Activated CD4-positive, alpha-beta T cell treated with anti-CD3 and anti-CD28 coated beads, Interleukin-2, amount 50 U/mL, for 4 hours (primary cell): ENCODE measurements around the gene GALNT18.

Source experiments
- DNase-seq, 2 experiments: peaks; one replicate each; pipeline ENCODE4 v3.0.0-alpha.2; 2020

Gene GALNT18

GRCh38 chr11:11292839-11293238, 329.0 kb downstream of the GALNT18 start:
- no peak for DNase-seq

- no peak for DNase-seq
Measured at GRCh38 chr11:11291041-11292015, 330.5 kb downstream of the GALNT18 start.

DNA sequence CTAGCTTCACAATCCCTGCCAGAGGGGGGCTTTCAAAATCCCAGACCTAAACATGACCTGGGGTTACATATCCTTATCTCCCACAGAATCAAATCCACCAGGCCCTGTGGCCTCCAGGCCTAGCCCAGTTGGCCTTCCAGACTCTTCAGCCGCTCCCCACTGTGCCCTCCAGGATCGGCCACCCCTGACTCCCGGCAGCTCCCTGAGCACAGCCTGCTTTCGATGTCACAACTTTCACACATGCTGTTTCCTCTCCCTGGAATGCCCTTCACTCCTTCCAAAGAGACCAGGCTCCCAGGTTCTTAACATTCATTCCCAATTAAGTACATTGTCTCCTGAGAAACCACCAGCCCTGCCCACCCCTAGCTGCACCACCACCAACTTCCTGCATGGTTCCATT, 331.5 kb downstream of the GALNT18 start:
- DNase-seq = no peak

DNA sequence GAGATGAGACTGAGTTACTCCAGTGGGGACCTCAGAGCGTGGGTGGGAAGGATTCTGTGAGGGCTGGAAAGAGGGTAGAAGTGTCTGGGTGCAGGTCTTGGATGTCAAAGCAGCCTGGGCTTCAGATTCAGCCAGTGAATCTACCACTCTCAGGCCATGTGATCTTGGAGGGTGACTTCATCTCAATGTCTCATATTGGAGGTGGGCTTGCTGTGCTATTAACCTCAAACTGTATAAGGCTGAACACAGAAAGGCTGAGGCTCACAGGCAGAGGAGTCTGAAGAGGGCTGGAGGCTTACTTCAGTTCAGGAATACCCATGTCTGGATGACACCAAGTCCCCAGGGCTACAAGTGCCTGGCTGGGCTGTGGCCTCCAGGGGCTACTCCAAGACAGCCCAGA, 332.1 kb downstream of the GALNT18 start:
- DNase-seq = no peak

DNA sequence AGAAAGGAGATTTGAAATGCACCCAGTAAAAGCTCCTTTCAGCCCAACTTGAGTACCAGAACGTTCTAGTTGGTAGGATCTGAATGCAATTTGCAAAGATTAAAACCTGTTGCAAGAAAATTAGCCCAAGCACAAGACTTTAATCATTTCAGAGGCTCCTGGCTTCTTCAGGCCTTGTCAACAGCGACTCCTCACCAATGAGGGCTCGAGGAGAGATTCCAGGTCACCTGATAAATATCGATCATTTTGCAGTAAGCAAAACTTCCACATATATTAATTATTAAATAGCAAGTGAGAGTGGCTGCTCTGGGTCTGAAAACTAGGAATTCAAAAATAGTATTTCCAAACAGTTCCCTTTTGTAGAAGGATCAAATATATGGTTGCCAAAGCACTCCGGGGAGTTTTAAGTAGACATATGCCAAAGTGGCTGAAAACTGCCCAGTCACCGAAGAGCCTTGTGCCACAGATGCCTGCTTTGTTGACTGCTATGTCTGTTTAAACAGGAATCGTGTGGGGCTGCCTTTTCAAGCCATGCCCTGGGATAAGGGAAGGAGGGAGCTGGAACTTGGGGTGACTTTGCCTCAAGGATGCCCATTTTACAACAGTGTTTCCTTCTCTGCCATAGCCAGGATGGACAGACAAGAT, 332.7 kb downstream of the GALNT18 start:
- no peak for DNase-seq

GRCh38 chr11:11284481-11284880, 337.3 kb downstream of the GALNT18 start:
- DNase-seq = no peak

GRCh38 chr11:11281626-11282025, 340.2 kb downstream of the GALNT18 start:
- no peak for DNase-seq

- no peak for DNase-seq
Measured at GRCh38 chr11:11280826-11281225, 341.0 kb downstream of the GALNT18 start.

DNA sequence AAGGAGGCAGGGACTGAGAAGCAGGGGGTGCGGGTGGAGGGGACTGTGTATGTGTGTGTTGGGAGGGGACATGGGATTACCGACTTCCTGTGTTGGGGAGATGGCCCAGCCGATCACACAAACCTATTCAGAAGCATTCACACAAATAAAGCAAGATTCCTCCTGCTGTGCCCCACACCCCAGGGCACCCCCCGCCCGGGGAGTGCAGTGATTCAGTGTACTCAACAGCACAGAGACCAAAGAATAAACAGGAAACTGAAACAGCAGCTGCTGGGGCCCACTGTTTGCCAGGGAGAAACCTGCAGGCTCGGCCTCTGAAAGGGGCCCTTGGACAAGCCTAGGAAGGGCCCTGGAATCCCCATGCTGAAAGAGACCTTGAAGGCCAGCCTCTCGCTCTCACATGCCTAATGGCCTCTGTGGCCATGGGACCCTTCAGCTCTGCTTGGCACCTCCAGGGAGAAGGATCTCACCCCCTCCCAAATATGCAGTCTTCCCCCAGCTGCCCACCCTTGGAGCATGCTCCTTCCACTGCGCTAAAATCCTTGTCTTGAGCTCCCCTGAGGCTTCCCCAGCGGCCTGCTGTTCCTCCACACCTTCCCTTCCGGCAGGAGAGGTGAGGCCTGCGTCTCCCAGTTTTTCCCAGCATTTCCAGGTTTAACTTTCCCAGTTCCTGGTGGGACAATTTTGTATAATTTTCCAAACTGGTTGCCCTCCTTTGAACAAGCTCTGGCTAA, 341.7 kb downstream of the GALNT18 start:
- no peak for DNase-seq

GRCh38 chr11:11272254-11272653, 349.6 kb downstream of the GALNT18 start:
- DNase-seq = no peak

- no peak for DNase-seq
Measured at GRCh38 chr11:11270236-11270775, 351.5 kb downstream of the GALNT18 start.

DNA sequence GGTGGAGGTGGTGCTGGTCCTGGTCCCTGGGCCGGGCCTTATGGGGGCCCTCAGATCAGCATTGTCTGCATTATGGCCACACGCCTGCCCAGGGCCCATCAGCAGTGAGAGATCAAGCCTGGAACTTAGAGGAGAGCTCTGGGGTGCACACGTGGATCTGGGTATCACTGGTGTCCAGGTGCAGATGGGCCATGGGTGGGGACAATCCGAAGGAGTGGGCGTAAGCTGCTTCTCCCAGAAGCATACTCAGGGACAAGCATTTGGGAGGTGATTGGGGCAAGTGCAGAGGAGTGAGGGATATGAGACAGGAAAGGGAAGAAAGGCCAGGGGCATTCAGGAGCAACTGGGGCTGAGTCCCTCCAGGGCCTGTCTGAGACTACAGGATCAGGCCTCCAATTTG, 353.1 kb downstream of the GALNT18 start:
- no peak for DNase-seq

DNA sequence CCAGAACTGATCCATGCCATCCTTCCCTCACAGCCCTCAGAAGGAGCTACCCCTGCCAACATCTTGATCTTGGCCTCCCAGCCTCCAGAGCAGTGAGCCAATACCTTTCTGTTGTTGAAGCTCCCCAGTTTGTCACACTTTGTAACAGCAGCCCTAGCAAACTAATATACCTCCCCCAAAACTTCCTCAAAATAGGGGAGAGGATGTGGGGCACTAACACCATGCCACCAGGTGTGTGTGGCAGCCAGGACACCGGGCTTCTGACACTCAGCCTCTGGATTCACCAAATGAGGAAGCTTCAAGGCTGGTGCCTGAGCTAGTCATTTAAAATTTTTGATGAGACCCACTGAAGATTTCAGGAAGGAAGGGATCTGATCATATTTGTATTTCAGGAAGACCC, 353.7 kb downstream of the GALNT18 start:
- no peak for DNase-seq

- no peak for DNase-seq
Measured at GRCh38 chr11:11267312-11267711, 354.5 kb downstream of the GALNT18 start.

DNA sequence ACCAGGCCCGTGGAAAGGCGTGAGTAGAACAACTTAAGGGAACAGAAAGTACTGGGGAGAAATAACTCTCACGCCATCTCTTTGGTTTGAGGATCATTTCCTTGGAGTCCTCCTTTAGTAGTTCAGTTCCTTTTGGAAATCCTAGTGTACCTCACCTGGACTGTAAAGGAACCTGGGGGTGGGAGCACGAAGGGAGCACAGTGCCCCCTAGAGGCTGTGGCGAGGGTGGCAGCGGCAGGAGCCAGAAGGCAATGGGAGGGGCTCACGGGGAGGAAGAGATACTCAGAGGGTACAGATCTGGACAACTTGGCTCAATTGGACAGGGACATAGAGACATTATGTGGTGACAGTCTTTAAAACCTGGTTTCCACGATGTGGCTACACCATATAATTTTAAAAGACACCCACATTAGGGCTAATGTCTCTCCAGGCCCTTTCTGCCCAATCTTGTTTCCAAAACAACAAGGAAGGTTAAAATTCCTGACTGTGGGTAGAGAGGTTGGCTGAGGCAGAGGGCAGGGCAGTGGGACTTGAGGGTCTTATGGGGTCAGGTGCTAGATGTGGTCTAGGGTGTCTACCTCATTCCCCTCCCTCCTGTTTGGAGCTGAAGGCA, 355.7 kb downstream of the GALNT18 start:
- DNase-seq = peak; percentile 37 to 47

DNA sequence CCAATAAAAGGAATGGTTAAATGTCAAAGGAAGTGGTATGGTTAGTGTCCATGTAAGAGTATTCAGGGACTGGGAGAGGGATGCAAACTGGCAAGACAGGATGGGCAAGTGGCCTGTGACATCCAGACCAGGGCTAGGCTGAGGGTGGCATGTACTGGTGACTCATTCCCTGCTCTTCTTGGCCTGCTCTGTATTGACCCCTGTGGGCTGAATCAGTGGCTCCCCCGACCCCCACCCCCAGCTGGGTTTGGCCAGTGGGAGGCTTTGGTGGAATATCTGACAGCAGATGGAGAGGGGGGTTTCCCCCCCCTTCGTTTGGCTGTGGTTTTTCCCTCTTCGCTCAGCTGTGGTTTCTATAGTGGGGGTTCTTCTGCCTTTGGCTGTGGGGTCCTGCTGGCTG, 356.5 kb downstream of the GALNT18 start:
- no peak for DNase-seq

DNA sequence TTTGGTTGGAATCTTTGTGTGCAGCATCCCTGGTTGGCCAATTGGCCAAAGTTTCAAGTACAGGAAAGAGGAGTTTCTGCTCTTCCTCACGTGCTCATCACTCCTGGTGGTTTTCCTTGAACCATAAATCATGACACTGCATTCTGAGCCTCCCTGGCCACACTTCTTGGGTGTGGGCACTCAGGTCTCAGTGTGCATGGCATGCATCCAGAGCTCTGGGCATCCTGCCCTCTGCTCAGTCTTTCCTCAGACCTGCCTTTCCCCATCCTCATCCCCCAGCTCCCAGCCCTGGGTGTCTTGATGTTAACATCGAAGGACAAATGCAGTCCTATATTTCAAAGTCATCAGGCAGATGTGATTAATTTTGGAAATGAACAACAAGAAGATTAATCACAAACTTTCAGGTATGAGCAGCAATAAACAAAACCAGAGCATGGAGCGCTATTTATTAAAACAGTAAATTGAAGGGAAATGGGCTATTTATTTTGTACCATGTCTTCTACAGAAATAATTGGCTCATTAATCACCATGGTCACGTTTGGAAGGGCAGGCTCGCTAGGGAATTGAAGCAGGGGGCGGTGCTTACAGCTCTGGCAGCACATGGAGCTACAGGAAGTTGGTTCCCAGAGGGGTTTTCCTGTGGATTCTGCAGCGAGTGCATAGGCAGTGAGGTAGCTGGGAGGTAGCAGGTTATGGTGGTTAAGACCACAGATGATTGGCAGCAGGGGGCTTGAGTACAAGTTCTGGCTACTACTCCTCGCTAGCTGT, 358.4 kb downstream of the GALNT18 start:
- no peak for DNase-seq

DNA sequence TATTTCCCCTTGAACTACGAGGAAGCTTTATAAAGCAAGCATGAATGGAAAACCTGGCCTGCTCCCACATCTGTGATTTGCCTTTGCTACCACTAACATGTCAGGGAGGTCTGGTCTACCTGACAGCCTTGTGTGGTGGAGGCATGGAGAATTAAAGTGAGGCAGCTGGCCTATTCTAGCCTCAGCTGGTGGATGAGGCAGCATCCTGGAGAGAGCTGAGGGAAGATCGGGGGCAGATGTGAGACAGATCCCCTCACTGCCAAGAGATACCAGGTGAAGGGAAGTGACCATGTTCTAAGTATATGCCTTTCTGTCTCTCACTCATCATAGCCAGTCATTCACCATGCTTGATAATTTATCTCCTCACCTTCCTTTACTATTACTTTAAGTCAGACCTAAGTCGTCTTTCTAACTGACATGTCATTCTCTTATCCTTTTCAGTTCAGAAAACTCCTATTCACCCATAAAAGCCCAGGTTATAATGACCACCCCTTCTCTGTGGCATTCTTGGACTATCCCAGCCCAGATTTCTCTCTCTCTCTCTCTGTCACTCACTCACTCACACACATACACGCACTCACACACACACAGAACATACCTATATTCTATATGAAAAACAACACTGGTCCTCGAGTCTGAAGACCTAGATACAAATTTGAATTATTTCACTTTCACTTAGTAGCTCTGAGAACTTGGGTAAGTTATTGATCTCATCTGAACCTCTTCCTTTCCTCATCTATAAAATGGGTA, 359.5 kb downstream of the GALNT18 start:
- DNase-seq = no peak

DNA sequence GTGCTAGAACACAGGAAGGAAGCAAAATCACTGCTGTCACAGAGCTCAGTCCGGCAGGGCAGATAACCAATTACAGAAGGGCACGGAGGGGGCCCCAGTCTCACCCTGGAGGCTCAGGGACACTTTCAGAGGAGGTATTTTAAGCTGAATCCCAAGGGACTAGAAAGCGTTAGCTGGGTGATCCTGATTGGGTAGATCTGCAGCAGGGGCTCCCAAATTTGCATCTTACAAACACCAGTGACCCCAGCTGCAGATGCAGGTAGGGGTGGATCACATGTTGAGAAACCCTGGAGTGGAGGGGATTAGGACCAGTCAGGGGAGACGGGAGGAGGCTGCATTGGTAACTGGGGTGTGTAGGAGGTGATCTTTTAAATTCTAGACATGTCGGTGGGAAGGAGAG, 360.2 kb downstream of the GALNT18 start:
- DNase-seq = no peak

- DNase-seq = no peak
Measured at GRCh38 chr11:11260903-11261302, 360.9 kb downstream of the GALNT18 start.

- no peak for DNase-seq
Measured at GRCh38 chr11:11253995-11254394, 367.8 kb downstream of the GALNT18 start.
